Right atrium auricular region (tissue), 2 donors: ENCODE measurements around the gene TXNL4A. TPM values are rescaled to one million over a fixed set of nuclear protein-coding genes. Genes with fewer than 3 reads are reported as not detected.
A peak's percentile ranks its signal among the peaks of the same experiment; 100 is the strongest.

Experiments used
- DNase-seq: peaks from one replicate; pipeline ENCODE4 v3.0.0-alpha.2; 2019; ENCODE audit warnings: low spot score
- H3K27ac ChIP-seq, 2 donors: fragments of 200-600 bp; sonication (generic); 1 replicate in 1 of 2; 2 replicates in 1 of 2; pipeline ENCODE4 v1.5.1; 2016 to 2019
- H3K27me3 ChIP-seq, 2 donors: fragments of 200-600 bp; sonication (generic); one replicate each; pipeline versions ENCODE4 v1.5.1 to v1.6.0; 2017 to 2019
- H3K36me3 ChIP-seq: fragments of 200-600 bp; sonication (generic); one replicate; pipeline ENCODE4 v1.5.1; 2016
- H3K4me1 ChIP-seq, 2 donors: fragments of 200-600 bp; sonication (generic); one replicate each; pipeline versions ENCODE4 v1.5.1 to v1.6.0; 2017 to 2019
- H3K4me3 ChIP-seq, 2 donors: fragments of 200-600 bp; sonication (generic); 1 replicate in 1 of 2; 2 replicates in 1 of 2; pipeline ENCODE4 v1.5.1; 2017 to 2019; ENCODE audit warnings: mild to moderate bottlenecking in 1 of 2, moderate library complexity in 1 of 2
- H3K9me3 ChIP-seq, 2 donors: fragments of 200-600 bp; sonication (generic); one replicate each; pipeline ENCODE4 v1.5.1; 2019
- total RNA-seq, 2 donors: library from RNA; depleted of rRNA; stranded (reverse); fragments of >200 nt; gene quantifications; one replicate each; pipeline ENCODE4 v1.1.0, GENCODE V29; 2016
- TF ChIP-seq, protein P1 (sequence below), 2 donors: fragments of 200-600 bp; sonication (generic); IDR thresholded peaks; one replicate each; pipeline ENCODE4 v1.5.1; 2019; ENCODE audit warnings: antibody characterized with exemption in 2 of 2

Gene TXNL4A
- total RNA-seq, 2 donors from 2014 or later: 20.8 to 37.5 TPM

DNA sequence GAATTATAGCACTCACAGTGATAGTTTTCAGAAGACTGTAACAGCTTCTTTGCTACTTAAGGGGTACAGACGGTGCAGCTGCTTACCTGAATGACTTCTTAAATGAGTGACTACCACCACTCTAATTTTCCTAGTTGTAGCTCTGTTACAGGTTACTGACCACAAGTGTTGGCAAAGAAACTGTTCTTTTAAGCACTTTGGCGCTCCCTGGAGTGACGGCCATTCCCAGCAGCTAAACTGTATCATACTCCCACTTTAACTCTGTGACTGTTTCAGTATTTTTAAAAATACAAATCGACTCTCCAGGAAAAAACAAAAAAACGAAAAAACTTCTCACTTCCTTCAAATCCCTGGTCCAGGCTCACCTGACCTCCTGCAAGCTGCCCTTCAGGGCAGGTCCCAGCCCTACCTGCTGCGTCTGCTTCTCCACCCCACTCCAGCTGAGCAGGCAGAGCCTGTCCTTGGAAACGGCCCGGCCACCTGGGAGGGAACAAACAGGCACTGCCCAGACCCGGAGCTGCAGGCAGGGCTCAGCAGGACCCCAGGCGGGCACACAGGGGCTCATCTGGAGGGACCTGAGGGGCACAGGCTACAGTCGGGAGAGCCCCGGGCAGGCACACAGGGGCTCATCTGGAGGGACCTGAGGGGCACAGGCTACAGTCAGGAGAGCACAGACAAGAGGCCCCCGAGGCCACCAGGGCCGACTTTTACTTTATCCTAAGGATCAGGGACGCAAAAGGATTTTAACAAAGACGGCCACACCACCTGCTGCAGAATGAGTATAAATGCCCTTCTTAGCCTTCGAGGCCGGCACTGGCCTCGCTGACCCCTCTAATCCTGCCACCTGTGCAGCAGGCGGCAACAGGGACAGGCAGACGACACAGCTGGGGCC is 61.4 kb downstream of the TXNL4A start:
- TF ChIP-seq, protein P1, sequence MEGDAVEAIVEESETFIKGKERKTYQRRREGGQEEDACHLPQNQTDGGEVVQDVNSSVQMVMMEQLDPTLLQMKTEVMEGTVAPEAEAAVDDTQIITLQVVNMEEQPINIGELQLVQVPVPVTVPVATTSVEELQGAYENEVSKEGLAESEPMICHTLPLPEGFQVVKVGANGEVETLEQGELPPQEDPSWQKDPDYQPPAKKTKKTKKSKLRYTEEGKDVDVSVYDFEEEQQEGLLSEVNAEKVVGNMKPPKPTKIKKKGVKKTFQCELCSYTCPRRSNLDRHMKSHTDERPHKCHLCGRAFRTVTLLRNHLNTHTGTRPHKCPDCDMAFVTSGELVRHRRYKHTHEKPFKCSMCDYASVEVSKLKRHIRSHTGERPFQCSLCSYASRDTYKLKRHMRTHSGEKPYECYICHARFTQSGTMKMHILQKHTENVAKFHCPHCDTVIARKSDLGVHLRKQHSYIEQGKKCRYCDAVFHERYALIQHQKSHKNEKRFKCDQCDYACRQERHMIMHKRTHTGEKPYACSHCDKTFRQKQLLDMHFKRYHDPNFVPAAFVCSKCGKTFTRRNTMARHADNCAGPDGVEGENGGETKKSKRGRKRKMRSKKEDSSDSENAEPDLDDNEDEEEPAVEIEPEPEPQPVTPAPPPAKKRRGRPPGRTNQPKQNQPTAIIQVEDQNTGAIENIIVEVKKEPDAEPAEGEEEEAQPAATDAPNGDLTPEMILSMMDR (IDR thresholded peaks at IDR 0.05): no peak
- H3K4me3 ChIP-seq: no peak overlapping the region
- DNase-seq: no peak
- no peaks in the 10 kb centered on the region for H3K27me3 ChIP-seq
- peaks cover 28% of the 10 kb centered on the region for H3K36me3 ChIP-seq
- peaks cover 0 to 12% of the 10 kb centered on the region in 2 donors for H3K4me1 ChIP-seq
- peaks cover 0 to 34% of the 10 kb centered on the region in 2 donors for H3K9me3 ChIP-seq
- H3K27ac ChIP-seq: no peak overlapping the region

DNA sequence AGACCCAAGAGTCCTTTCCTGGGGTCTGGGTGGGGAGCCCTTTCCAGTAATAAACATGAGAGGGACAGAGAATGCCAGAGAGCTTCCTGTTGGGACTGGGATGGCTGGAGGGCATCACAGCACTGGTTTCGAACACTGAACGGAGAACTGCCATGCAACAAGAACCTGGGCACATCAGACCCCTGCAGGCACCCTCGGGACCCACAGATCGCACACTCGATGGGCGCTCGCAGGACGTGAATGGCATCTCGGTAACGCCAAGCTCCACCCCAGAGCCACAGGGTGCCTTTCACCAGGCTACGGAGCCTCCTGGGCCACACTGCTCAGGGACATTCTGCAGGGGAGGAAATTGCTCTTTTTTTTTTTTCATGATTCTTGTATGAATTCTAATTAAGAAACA is 62.1 kb downstream of the TXNL4A start:
- Histone ChIP-seq H3K4me1 (peaks cover 0 to 12% of the 10 kb centered on the region in 2 donors), H3K9me3 (peaks cover 0 to 27% of the 10 kb centered on the region in 2 donors), H3K27ac (no peak overlapping the region), H3K36me3 (peaks cover 28% of the 10 kb centered on the region), H3K4me3 (no peak overlapping the region), H3K27me3 (no peaks in the 10 kb centered on the region)
- TF ChIP-seq, protein P1 (IDR thresholded peaks at IDR 0.05): no peak
- DNase-seq: no peak

DNA sequence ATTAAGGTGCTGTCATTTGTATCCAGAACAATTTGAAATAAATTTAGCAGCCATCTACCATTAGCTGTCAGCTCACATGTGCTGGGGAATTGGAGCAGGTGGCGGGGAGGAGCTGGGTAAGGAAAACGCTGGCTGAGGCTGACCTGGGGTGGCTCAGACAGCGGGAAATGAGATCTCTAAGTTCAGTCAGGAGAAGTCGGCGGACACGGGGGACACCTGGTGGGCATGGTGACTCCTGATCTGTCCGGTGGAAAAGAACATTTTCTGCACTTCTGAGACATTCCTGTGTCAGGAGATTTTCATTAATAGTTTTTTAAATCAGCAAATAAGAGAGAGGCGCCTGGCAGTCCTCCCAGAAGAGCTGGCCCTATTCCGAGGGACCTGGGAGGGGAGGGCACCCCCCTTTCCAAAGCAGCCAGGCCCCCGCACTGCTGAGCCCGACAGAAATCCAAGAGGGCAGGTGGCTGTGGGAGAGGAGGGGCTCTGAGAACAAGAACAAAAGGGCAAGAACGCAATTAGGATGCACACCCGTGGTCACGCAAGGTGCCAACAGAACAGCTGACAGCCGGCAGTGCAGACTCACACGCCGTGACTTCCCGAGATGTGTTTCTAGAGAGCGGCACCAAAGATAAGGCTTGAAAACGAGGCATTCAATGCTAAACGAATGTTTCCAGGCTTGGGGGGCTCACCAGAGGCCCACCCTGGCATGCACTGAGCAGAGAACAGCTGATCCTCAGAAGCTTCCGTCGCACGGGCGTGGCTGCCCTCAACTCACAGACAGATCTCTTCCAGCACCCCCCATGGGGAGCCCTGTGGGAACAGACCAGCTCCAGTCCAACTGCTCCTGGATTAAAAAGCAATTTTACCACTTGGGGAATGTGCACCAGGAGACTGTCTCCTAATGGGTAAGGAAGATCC is 63.3 kb downstream of the TXNL4A start:
- peaks cover 0 to 12% of the 10 kb centered on the region in 2 donors for H3K4me1 ChIP-seq
- peaks cover 0 to 16% of the 10 kb centered on the region in 2 donors for H3K9me3 ChIP-seq
- H3K4me3 ChIP-seq: no peak overlapping the region
- TF ChIP-seq, protein P1 (IDR thresholded peaks at IDR 0.05): no peak
- H3K27ac ChIP-seq: peak overlapping the region in 1 of 2 donors; percentile 48
- no peaks in the 10 kb centered on the region for H3K27me3 ChIP-seq
- peaks cover 27% of the 10 kb centered on the region for H3K36me3 ChIP-seq
- DNase-seq: no peak

DNA sequence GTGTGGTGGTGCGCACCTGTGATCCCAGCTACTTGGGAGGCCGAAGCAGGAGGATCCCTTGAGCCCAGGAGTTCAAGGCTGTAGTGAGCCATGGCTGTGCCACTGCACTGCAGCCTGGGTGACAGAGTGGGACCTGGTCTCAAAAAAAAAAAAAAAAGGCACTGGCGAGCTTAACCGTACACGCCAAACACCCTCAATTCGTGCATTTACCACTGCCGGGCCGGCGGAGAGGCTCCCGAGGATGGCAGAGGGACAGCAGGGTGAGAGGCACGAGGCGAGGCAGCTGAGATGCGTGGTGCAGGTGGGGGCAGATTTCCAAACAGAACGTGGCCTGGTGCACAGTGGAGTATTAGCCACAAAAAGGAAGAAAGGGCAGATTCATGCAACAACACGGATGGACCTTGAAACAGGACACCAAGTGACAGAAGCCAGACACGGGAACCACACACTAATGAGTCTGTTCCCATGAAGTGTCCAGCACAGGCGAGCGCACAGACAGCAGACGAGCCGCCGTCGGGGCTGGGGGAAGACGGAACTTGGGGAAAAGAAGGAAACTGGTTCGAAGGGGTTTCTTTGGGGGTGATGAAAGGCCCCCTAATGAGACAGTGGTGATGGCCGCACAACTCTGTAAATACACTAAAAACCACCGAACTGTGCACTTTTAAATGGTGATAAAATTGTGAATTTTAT is 64.3 kb downstream of the TXNL4A start:
- H3K27me3 ChIP-seq: no peaks in the 10 kb centered on the region
- peaks cover 0 to 5% of the 10 kb centered on the region in 2 donors for H3K9me3 ChIP-seq
- peaks cover 0 to 12% of the 10 kb centered on the region in 2 donors for H3K4me1 ChIP-seq
- no peak overlapping the region for H3K4me3 ChIP-seq
- TF ChIP-seq, protein P1 (IDR thresholded peaks at IDR 0.05): no peak
- H3K36me3 ChIP-seq: peaks cover 17% of the 10 kb centered on the region
- DNase-seq: no peak
- H3K27ac ChIP-seq: no peak overlapping the region

DNA sequence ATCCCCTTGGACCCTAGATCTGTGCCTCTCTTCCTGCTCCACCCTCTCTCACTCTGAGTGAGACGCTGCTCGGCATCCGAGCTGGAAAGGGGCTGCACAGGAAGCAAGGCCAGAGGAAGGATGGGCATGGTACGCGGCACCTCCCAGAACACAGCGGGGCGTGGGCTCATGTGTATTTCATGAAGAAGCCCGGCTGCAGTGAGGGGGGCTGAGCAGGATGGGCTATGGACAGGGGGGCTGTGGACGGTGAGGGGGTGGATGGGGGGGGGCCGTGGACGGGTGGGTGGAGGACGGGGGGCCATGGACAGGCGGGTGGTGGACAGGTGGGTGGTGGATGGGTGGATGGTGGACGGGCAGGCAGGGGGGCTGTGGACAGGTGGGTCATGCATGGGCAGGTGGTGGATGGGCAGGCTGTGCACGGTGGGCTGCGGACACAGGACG is 65.4 kb downstream of the TXNL4A start:
- TF ChIP-seq, protein P1 (IDR thresholded peaks at IDR 0.05): no peak
- no peaks in the 10 kb centered on the region for H3K27me3 ChIP-seq
- H3K4me3 ChIP-seq: no peak overlapping the region
- DNase-seq: no peak
- H3K4me1 ChIP-seq: peaks cover 0 to 12% of the 10 kb centered on the region in 2 donors
- H3K27ac ChIP-seq: no peak overlapping the region
- H3K9me3 ChIP-seq: no peaks in the 10 kb centered on the region
- H3K36me3 ChIP-seq: peaks cover 16% of the 10 kb centered on the region
